Measurements from ENCODE around the gene FGF19. TPM values are rescaled to one million over a fixed set of nuclear protein-coding genes. Genes with fewer than 3 reads are reported as not detected.

Gene FGF19
- total RNA-seq, 1 donor from 2014 or later: not detected

- intact Hi-C loops (cut with DNase I): no loop called here
- DNase-seq (ENCODE audit: low spot score): no peak
Measured at GRCh38 chr11:69661413-69661715, 42.5 kb downstream of the FGF19 start.

GRCh38 chr11:69660001-69660500, 43.8 kb downstream of the FGF19 start:
- intact Hi-C loops (cut with DNase I): no loop called here
- DNase-seq (ENCODE audit: low spot score): no peak

- peak; percentile 33 for DNase-seq (ENCODE audit: low spot score)
- intact Hi-C loops (cut with DNase I): no loop called here
Measured at GRCh38 chr11:69659591-69659990, 44.2 kb downstream of the FGF19 start.

GRCh38 chr11:69658626-69659450, 45.0 kb downstream of the FGF19 start:
- no peak for DNase-seq (ENCODE audit: low spot score)
- intact Hi-C loops (cut with DNase I): no loop called here

- intact Hi-C loops (cut with DNase I): no loop called here
- no peak for DNase-seq (ENCODE audit: low spot score)
Measured at GRCh38 chr11:69657911-69658625, 45.8 kb downstream of the FGF19 start.

GRCh38 chr11:69657456-69657910, 46.3 kb downstream of the FGF19 start:
- intact Hi-C loops (cut with DNase I): no loop called here
- DNase-seq (ENCODE audit: low spot score): no peak

- intact Hi-C loops (cut with DNase I): no loop called here
- DNase-seq (ENCODE audit: low spot score): no peak
Measured at GRCh38 chr11:69656536-69657455, 47.0 kb downstream of the FGF19 start.

- intact Hi-C loops (cut with DNase I): no loop called here
- peak; percentile 44 for DNase-seq (ENCODE audit: low spot score)
Measured at GRCh38 chr11:69655479-69656428, 48.1 kb downstream of the FGF19 start.

GRCh38 chr11:69654660-69655478, 49.0 kb downstream of the FGF19 start:
- intact Hi-C loops (cut with DNase I): no loop called here
- DNase-seq (ENCODE audit: low spot score): peak; percentile 33

GRCh38 chr11:69654001-69654659, 49.7 kb downstream of the FGF19 start:
- intact Hi-C loops (cut with DNase I): no loop called here
- no peak for DNase-seq (ENCODE audit: low spot score)

GRCh38 chr11:69653406-69653960, 50.3 kb downstream of the FGF19 start:
- DNase-seq (ENCODE audit: low spot score): no peak
- intact Hi-C loops (cut with DNase I): no loop called here

GRCh38 chr11:69652999-69653398, 50.8 kb downstream of the FGF19 start:
- DNase-seq (ENCODE audit: low spot score): no peak
- intact Hi-C loops (cut with DNase I): no loop called here

GRCh38 chr11:69651834-69652620, 51.8 kb downstream of the FGF19 start:
- intact Hi-C loops (cut with DNase I): no loop called here
- no peak for DNase-seq (ENCODE audit: low spot score)

- DNase-seq (ENCODE audit: low spot score): no peak
- intact Hi-C loops (cut with DNase I): no loop called here
Measured at GRCh38 chr11:69650832-69651344, 52.9 kb downstream of the FGF19 start.

- intact Hi-C loops (cut with DNase I): no loop called here
- DNase-seq (ENCODE audit: low spot score): no peak
Measured at GRCh38 chr11:69650081-69650831, 53.6 kb downstream of the FGF19 start.

GRCh38 chr11:69649576-69649900, 54.3 kb downstream of the FGF19 start:
- intact Hi-C loops (cut with DNase I): loop anchor here (10.0 kb wide), 1 partner anchor 745 kb away; the partner anchor contains the start of genes IGHMBP2 and MRPL21

More at GRCh38 chr11:69649576-69649900, 54.3 kb downstream of the FGF19 start:
- DNase-seq (ENCODE audit: low spot score): no peak
